Stimulated activated CD4-positive, alpha-beta T cell treated with anti-CD3 and anti-CD28 coated beads, Interleukin-1b, Interleukin-23, amount 100 ng/mL, for 24 hours (primary cell): ENCODE data around the gene MEI4.

Experiments
- DNase-seq, 4 experiments: peaks; one replicate each; pipeline ENCODE4 v3.0.0-alpha.2; 2020; ENCODE audit warnings: low read depth in 4 of 4, low spot score in 1 of 4

Gene MEI4

GRCh38 chr6:77930382-77930781, 277.5 kb downstream of the MEI4 start:
- DNase-seq = no peak

DNA sequence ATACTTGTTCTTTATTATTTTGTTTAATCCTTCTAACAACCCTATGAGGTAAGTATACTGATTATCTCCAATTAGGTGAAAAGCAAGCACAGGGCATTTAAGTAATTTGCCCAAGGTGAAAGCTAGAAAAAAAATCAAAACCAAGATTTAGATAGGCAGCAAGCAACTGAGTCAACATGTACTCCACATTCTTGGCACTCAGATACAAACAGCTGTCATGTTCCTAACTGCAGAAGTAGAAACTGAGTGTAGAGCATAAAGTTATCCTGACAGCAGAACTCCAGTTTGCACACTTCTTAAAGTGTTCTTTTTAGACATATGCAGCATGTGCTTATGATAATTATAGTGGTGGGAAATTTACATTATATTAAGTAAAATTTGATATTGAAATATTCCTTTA, 278.1 kb downstream of the MEI4 start:
- DNase-seq = no peak

- no peak for DNase-seq
These were observed 309.2 kb downstream of the MEI4 start for GRCh38 chr6:77962070-77962469.

DNA sequence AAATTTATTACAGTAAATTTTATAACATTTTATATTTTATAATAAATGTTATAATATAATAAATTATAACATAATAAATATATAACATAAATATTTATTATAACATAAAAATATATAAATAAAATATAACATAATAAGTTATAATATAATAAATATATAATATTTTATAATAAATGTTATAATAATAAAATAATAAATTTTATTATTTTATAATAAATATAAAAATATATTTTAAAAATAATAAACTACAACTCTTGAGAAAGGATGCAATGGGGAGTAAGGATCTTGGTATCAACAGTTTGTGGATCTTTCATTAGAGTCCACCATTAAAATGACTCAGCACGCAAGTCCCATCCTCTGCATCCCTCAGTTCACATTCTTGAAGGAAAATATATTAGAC, 312.6 kb downstream of the MEI4 start:
- DNase-seq = no peak

- no peak for DNase-seq
These were observed 319.5 kb downstream of the MEI4 start for GRCh38 chr6:77972334-77972733.
